Daoy (cell line): Measurements from ENCODE around the gene LYG2. TPM values are rescaled to one million over a fixed set of nuclear protein-coding genes. Genes with fewer than 3 reads are reported as not detected.
"Not testable (repeated sequence)": the region's sequence is repeated elsewhere in the genome, so short reads cannot be mapped to it uniquely, and the experiment has no call there.

Experiments
- DNase-seq: peaks from one replicate; pipeline ENCODE4 v3.0.0-alpha.2; 2015; ENCODE audit warnings: low read depth
- total RNA-seq: library from RNA; depleted of rRNA; stranded (reverse); fragments of >200 nt; shearing (Covaris generic); gene quantifications from 2 replicates; pipeline ENCODE4 v1.2.3, GENCODE V29; 2014; rRNA removed

The LYG2 gene
- total RNA-seq = not detected in 2 replicates

- peak; percentile 4 for DNase-seq
Observed at GRCh38 chr2:99255491-99256318, at the start of gene LYG2. Gene LYG2, minus strand, starts transcription at chr2:99255666. Its CDS starts 1,406 bp downstream, at chr2:99254260.

GRCh38 chr2:99301097-99301496 lies 45.6 kb upstream of the LYG2 start, which contains the start of gene LYG1:
Gene LYG1, minus strand, starts transcription at chr2:99301197. Its CDS starts 5,527 bp downstream, at chr2:99295670.
- DNase-seq = not testable (repeated sequence)

GRCh38 chr2:99299580-99299979 lies 44.1 kb upstream of the LYG2 start:
- DNase-seq = no peak

DNA sequence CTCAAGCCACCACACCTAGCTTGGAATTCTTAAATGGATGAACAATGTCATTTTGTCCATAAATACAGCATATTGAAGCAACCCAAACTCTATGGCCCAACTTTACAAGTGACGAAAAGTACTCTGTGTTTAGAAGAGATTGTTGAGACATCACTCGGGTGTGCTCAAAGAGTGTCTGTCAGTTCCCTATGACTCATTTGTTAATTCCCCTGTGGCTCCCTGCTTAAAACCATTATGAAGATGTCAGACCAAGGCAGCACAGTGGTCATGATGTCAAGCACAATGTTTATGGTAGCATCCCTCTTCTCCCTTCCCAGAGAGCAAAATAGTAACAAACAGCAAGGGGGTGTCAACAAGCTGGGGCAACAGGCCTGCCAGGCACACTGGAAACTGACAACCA lies 42.5 kb upstream of the LYG2 start:
- peak; percentile 3 for DNase-seq

DNA sequence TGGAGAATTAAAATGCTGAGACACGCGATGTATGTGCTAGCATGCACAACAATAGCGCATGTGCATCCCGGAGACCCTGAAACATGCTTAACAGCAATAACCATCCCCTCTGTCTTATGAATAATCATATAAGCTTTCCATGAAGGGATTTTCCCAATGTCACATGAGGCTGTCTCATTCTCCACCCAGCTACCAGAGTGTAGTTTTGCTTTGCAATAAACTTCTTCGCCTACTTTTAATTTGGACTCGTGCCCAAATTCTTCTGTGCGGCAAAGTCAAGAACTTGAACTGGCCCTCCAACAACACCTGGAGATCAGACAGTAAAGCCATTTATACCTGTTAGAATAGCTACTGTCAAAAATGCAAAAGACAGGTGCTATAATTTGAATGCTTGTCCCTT lies 30.1 kb upstream of the LYG2 start:
- no peak for DNase-seq

GRCh38 chr2:99279969-99280695 lies 24.7 kb upstream of the LYG2 start:
- no peak for DNase-seq

DNA sequence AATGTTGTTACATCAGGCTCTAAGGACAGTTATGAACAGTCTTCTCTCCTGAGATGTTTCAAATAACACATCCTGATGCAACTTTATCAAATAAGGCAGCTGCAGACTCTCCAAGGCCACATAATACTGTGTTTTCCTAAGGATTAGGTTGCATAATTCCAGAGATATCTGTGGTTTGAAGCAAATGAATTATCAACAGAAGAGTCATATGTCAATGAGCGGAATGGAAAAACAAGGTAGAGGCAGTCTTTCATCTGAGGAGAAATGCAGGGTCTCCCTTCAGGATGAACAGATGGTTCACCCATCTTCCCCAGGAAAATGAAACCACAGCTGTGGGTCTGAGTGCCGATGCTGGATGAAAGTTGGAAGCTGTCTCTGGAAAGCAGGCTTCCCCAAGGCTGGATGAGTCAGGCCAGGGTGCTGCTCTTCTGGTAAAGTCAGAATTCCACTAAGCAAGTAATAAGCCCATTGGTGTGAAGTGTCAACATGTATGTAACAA lies 23.4 kb upstream of the LYG2 start:
- peak; percentile 62 for DNase-seq

DNA sequence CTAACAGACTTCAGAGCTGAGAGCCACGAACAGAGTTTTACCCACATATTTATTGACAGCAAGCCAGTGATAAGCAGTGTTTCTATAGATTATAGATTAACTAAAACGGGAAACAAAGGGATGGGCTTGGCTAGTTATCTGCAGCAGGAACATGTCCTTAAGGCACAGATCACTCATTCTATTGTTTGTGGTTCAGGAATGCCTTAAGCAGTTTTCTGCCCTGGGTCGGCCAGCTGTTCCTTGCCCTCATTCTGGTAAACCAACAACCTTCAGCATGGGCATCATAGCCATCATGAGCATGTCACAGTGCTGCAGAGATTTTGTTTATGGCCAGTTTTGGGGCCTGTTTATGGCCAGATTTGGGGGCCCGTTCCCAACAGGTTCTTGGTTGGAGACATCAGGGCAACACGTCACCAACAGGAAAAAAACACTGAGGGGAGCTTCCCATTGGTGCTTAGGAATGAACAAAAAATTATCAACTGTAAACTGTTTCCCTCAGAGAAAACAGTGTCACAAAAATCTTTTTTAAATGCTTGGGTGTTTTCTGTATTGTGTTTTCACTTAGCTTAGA lies 22.8 kb upstream of the LYG2 start:
- DNase-seq = not testable (repeated sequence)

- DNase-seq = no peak
Observed at GRCh38 chr2:99275882-99276281, 20.4 kb upstream of the LYG2 start.

- no peak for DNase-seq
Observed at GRCh38 chr2:99261242-99261641, 5.8 kb upstream of the LYG2 start.

DNA sequence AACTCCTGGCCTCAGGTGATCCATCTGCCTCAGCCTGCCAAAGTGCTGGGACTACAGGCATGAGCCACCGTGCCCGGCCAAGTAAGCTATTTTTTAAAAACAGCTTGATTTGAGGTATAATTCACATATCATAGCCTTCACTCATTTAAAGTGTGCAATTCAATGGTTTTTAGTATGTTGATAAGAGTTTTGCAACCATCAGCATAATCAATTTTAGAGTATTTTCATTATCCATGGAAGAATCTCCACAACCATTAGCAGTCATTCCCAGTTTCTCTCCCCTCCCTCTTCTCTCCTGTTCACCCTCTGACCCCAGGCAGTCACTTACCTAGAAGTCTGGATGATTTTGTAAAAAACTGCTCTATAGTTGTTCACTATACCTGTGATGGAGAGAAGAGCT lies 4.7 kb upstream of the LYG2 start:
- no peak for DNase-seq

- DNase-seq = no peak
Observed at GRCh38 chr2:99259465-99259864, 4.0 kb upstream of the LYG2 start.

GRCh38 chr2:99256677-99257076 lies 1.2 kb upstream of the LYG2 start:
- peak; percentile 13 for DNase-seq

- DNase-seq = no peak
Observed at GRCh38 chr2:99249951-99250350, 5.5 kb downstream of the LYG2 start.

- no peak for DNase-seq
Observed at GRCh38 chr2:99242151-99242550, 13.3 kb downstream of the LYG2 start.

DNA sequence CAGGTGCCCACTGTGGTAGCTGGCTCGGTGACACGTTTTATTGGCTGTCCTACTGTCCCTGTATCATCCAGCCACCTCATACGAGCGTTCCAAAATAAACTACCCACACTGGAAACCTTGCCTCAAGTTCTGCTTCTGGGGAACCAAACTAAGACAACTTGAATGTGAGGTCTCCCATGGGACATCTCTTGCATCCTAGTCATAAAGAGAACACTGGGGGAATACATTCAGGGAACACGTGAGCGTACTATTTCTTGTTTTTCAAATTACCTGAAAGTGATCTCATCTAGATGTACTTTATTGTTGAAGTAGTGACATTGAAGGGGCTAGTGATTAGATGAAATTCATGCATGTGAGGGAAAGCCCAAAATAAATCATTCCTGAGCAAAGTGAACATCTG lies 15.0 kb downstream of the LYG2 start:
- DNase-seq = no peak

GRCh38 chr2:99238599-99238998 lies 16.9 kb downstream of the LYG2 start:
- DNase-seq = no peak

DNA sequence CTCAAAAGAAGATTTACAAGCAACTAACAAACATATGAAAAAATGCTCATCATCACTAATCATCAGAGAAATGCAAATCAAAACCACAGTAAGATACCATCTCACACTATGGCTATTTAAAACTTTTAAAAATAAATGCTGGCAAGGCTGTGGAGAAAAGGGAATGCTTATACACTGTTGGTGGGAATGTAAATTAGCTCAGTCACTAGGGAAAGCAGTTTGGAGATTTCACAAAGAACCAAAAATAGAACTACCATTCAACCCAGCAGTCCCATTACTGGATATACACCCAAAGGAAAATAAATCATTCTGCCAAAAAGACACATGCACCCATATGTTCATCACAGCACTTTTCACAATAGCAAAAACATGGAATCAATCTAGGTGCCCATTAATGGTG lies 22.3 kb downstream of the LYG2 start:
- not testable (repeated sequence) for DNase-seq

- no peak for DNase-seq
Observed at GRCh38 chr2:99217929-99218501, 37.5 kb downstream of the LYG2 start.

GRCh38 chr2:99216096-99216495 lies 39.4 kb downstream of the LYG2 start:
- DNase-seq = no peak

DNA sequence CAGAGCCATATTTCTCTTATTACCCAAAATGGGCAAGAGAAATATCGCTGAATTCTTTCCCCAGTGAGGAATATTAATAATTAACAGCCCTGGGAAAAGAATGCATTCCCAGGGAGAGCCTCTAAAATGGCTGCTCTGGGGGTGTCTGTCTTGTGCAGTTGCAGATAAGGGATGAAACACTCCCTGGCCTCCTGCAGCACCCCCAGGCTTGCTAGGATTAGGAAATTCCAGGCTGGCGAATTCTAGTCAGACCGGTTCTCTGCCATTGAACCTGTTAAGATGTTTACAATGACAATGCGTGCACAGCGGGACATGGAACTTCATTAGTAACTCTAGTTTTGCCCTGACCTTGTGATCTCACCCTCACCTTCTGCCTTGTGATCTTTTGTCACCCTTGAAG lies 50.0 kb downstream of the LYG2 start:
- no peak for DNase-seq
